Neural cell (in vitro differentiated cells): ENCODE data around the gene ST7L. TPM values are rescaled to one million over a fixed set of nuclear protein-coding genes. Genes with fewer than 3 reads are reported as not detected.

ENCODE experiments used
- H2AFZ ChIP-seq: fragments of 200-600, 300-800 bp; sonication (generic), shearing (Covaris generic); 2 replicates; pipeline ENCODE4 v1.6.0; 2014; ENCODE audit warnings: low read depth, mild to moderate bottlenecking, antibody characterized with exemption, low read length, moderate library complexity
- H3F3A ChIP-seq: fragments of 200-600 bp; shearing (Covaris generic); 2 replicates; pipeline ENCODE4 v1.6.1; 2016; ENCODE audit warnings: mild to moderate bottlenecking, moderate library complexity, mixed read lengths, antibody characterized with exemption, low read length; ENCODE audit not compliant: insufficient read depth, poor library complexity, severe bottlenecking
- H3K27ac ChIP-seq: fragments of 200-600, 300-800 bp; sonication (generic), shearing (Covaris generic); 2 replicates; pipeline ENCODE4 v1.5.1; 2014; ENCODE audit warnings: mild to moderate bottlenecking, low read length, moderate library complexity
- H3K27me3 ChIP-seq: fragments of 300-800, 200-600 bp; sonication (generic), shearing (Covaris generic); 2 replicates; pipeline ENCODE4 v1.6.0; 2014; ENCODE audit warnings: mild to moderate bottlenecking, low read depth, low read length, moderate library complexity; ENCODE audit not compliant: insufficient read depth
- H3K36me3 ChIP-seq: fragments of 300-800, 200-600 bp; sonication (generic), shearing (Covaris generic); 2 replicates; pipeline ENCODE4 v1.5.1; 2014; ENCODE audit warnings: mild to moderate bottlenecking, antibody characterized with exemption, low read length, moderate library complexity; ENCODE audit not compliant: insufficient read depth
- H3K4me2 ChIP-seq: fragments of 300-800, 200-600 bp; sonication (generic), shearing (Covaris generic); 2 replicates; pipeline ENCODE4 v1.6.0; 2014; ENCODE audit warnings: mild to moderate bottlenecking, low read length
- H3K4me3 ChIP-seq: fragments of 300-800, 200-600 bp; sonication (generic), shearing (Covaris generic); 2 replicates; pipeline ENCODE4 v1.5.1; 2014; ENCODE audit warnings: mild to moderate bottlenecking, low read length, moderate library complexity
- H3K79me2 ChIP-seq: fragments of 200-600 bp; shearing (Covaris generic); replicated peaks from 2 replicates; pipeline ENCODE4 v1.6.0; 2014; ENCODE audit warnings: mild to moderate bottlenecking, low read length, moderate library complexity; ENCODE audit not compliant: insufficient read depth
- H3K9ac ChIP-seq: fragments of 300-800, 200-600 bp; sonication (generic), shearing (Covaris generic); 2 replicates; pipeline ENCODE4 v1.6.1; 2016; ENCODE audit warnings: mild to moderate bottlenecking, low read length, mixed read lengths
- H3K9me2 ChIP-seq: fragments of 200-600 bp; shearing (Covaris generic); 2 replicates; pipeline ENCODE4 v1.6.1; 2016; ENCODE audit warnings: mild to moderate bottlenecking, low read length, mixed read lengths; ENCODE audit not compliant: insufficient read depth
- H3K9me3 ChIP-seq: fragments of 200-600, 300-800 bp; sonication (generic), shearing (Covaris generic); 2 replicates; pipeline ENCODE4 v1.6.1; 2016; ENCODE audit warnings: mild to moderate bottlenecking, mixed run types, low read length, moderate library complexity, mixed read lengths
- H4K20me1 ChIP-seq: fragments of 200-600 bp; shearing (Covaris generic); 2 replicates; pipeline ENCODE4 v1.6.1; 2016; ENCODE audit warnings: mild to moderate bottlenecking, mixed run types; ENCODE audit not compliant: insufficient read depth
- EP300 ChIP-seq: fragments of 450-650 bp; conservative IDR thresholded peaks from 2 replicates; pipeline ENCODE4 v1.6.1; 2014; ENCODE audit warnings: antibody characterized with exemption, mild to moderate bottlenecking, moderate library complexity; ENCODE audit not compliant: poor library complexity, severe bottlenecking
- EZH2 ChIP-seq: fragments of 200-600, 300-800 bp; shearing (Covaris generic), sonication (generic); IDR thresholded peaks from 2 replicates; pipeline ENCODE4 v1.6.1; 2014; ENCODE audit warnings: antibody characterized with exemption, low read length, borderline replicate concordance, mild to moderate bottlenecking; ENCODE audit not compliant: insufficient read depth, poor library complexity, severe bottlenecking
- MXI1 ChIP-seq: fragments of 450-650 bp; conservative IDR thresholded peaks from 2 replicates; pipeline ENCODE4 v1.6.1; 2014; ENCODE audit warnings: antibody characterized with exemption, mild to moderate bottlenecking; ENCODE audit not compliant: poor library complexity, severe bottlenecking
- POLR2AphosphoS5 ChIP-seq: IDR thresholded peaks from 2 replicates; pipeline ENCODE4 v1.6.1; 2012
- RAD21 ChIP-seq: fragments of 450-650 bp; conservative IDR thresholded peaks from 2 replicates; pipeline ENCODE4 v1.6.1; 2014; ENCODE audit warnings: antibody characterized with exemption, mild to moderate bottlenecking, moderate library complexity
- SMC3 ChIP-seq: fragments of 450-650 bp; conservative IDR thresholded peaks from 2 replicates; pipeline ENCODE4 v1.6.1; 2014; ENCODE audit warnings: antibody characterized with exemption, mild to moderate bottlenecking, moderate library complexity; ENCODE audit not compliant: poor library complexity
- TAF1 ChIP-seq: IDR thresholded peaks from 2 replicates; pipeline ENCODE4 v1.6.1; 2012; ENCODE audit warnings: low read depth
- polyA plus RNA-seq: library from polyadenylated mRNA; depleted of rRNA; stranded (reverse); fragments of >200 nt; gene quantifications from 2 replicates; pipeline ENCODE4 v1.2.3, GENCODE V29; 2014
- TF ChIP-seq, protein P1 (sequence below): fragments of 450-650 bp; IDR thresholded peaks from 2 replicates; pipeline ENCODE4 v1.5.1; 2014; ENCODE audit warnings: antibody characterized with exemption, mild to moderate bottlenecking, moderate library complexity; ENCODE audit not compliant: poor library complexity, severe bottlenecking
- TF ChIP-seq, protein P2 (sequence below): IDR thresholded peaks from 2 replicates; pipeline ENCODE4 v1.6.1; 2012; ENCODE audit warnings: borderline replicate concordance

The ST7L gene
- polyA plus RNA-seq, 1 donor from 2014 or later = 33.7 TPM

DNA sequence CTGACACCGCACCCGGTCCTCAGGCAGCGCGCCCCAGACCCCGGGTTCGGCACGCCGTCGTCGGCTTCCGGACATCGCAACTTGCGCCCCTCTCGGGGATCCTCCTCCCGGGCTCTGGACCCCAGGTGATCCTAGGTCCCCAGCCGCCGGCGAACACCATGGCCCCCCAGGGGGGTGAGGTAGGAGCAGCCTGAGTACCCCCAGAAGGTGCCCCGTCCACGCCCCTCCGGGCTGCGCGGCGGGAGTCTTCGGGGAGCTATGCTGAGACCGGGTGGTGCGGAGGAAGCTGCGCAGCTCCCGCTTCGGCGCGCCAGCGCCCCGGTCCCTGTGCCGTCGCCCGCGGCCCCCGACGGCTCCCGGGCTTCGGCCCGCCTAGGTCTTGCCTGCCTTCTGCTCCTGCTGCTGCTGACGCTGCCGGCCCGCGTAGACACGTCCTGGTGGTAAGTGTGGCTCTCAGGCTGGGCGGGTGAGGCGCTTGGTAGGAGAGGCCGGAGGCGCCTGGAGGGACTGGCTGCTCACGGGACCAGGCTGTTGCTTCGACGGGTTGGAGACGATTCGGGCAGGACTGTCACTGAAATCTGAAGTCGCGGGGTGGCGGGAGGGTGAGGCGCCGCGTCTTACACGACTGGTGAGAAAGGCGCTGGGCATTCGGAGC is 109.8 kb downstream of the ST7L start:
- Histone ChIP-seq H3F3A (no peaks in the 10 kb centered on the region), H3K27ac (no peak overlapping the region), H3K4me3 (peak overlapping the region; percentile 76)

DNA sequence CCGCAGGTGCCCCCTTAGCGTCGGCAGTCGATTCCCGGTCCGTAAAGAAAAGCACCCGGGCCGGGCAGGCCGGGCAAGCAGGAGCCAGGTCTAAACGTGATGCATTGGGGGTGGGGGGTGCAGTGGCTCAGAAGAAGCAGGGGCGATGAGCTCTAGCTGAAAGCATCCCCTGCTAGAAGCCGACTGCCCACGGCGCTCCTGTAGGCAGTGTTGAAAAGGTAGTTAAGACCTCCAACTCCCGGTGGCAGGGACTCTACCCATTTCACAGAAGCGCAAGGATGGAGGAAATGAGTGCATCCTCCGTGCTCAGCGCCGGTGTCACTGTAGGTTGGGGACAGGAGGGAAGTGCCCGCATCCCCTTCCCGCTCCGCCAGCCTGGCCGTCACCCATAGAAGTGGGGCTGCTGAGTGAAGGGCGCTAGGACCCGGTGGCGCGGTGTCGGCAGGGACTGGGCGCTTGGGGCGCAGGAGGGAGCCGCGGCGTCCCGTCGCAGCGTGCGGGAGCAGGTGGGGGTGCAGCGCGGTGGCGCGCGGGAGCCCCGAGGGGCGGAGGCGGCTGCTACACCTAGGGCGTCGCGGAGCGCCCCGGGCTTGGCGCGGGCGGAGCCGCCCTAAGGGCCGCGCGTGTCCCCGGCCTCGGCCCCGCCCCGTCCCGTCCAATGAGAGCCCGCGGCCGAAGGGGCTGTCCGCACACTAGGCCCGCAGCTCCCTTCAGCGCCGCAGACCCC is 110.5 kb downstream of the ST7L start, which contains the start of gene WNT2B:
Gene WNT2B (plus strand): TSS at position 688 of the 727 bp plus-strand sequence. CDS start 298 bp downstream, outside the sequence.
- Histone ChIP-seq H3K79me2 (no peaks in the 10 kb centered on the region), H2AFZ (peak within 1 kb of the TSS; percentile 33), H3K4me2 (peak within 1 kb of the TSS; percentile 35), H3F3A (no peaks in the 10 kb centered on the region), H4K20me1 (no peaks in the 10 kb centered on the region), H3K9ac (peak within 1 kb of the TSS; percentile 7), H3K9me3 (no peaks in the 10 kb centered on the region), H3K27me3 (peaks cover 60% of the 10 kb centered on the region), H3K27ac (no peak within 1 kb of the TSS), H3K4me3 (peak within 1 kb of the TSS; percentile 76), H3K9me2 (no peaks in the 10 kb centered on the region), H3K36me3 (no peaks in the 10 kb centered on the region)
- no peak for TF ChIP-seq POLR2AphosphoS5
- no peak for TF ChIP-seq RAD21
- TF ChIP-seq EZH2 = no peak
- TF ChIP-seq TAF1 = no peak
- TF ChIP-seq, protein P1, sequence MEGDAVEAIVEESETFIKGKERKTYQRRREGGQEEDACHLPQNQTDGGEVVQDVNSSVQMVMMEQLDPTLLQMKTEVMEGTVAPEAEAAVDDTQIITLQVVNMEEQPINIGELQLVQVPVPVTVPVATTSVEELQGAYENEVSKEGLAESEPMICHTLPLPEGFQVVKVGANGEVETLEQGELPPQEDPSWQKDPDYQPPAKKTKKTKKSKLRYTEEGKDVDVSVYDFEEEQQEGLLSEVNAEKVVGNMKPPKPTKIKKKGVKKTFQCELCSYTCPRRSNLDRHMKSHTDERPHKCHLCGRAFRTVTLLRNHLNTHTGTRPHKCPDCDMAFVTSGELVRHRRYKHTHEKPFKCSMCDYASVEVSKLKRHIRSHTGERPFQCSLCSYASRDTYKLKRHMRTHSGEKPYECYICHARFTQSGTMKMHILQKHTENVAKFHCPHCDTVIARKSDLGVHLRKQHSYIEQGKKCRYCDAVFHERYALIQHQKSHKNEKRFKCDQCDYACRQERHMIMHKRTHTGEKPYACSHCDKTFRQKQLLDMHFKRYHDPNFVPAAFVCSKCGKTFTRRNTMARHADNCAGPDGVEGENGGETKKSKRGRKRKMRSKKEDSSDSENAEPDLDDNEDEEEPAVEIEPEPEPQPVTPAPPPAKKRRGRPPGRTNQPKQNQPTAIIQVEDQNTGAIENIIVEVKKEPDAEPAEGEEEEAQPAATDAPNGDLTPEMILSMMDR = no peak
- TF ChIP-seq EP300 = peak; percentile 18
- TF ChIP-seq, protein P2, sequence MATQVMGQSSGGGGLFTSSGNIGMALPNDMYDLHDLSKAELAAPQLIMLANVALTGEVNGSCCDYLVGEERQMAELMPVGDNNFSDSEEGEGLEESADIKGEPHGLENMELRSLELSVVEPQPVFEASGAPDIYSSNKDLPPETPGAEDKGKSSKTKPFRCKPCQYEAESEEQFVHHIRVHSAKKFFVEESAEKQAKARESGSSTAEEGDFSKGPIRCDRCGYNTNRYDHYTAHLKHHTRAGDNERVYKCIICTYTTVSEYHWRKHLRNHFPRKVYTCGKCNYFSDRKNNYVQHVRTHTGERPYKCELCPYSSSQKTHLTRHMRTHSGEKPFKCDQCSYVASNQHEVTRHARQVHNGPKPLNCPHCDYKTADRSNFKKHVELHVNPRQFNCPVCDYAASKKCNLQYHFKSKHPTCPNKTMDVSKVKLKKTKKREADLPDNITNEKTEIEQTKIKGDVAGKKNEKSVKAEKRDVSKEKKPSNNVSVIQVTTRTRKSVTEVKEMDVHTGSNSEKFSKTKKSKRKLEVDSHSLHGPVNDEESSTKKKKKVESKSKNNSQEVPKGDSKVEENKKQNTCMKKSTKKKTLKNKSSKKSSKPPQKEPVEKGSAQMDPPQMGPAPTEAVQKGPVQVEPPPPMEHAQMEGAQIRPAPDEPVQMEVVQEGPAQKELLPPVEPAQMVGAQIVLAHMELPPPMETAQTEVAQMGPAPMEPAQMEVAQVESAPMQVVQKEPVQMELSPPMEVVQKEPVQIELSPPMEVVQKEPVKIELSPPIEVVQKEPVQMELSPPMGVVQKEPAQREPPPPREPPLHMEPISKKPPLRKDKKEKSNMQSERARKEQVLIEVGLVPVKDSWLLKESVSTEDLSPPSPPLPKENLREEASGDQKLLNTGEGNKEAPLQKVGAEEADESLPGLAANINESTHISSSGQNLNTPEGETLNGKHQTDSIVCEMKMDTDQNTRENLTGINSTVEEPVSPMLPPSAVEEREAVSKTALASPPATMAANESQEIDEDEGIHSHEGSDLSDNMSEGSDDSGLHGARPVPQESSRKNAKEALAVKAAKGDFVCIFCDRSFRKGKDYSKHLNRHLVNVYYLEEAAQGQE = no peak
- TF ChIP-seq SMC3 = no peak

More for the DNA sequence above, 109.8 kb downstream of the ST7L start:
- H3K36me3 ChIP-seq = no peaks in the 10 kb centered on the region
- H3K9me3 ChIP-seq = no peaks in the 10 kb centered on the region
- no peak overlapping the region for H2AFZ ChIP-seq
- no peaks in the 10 kb centered on the region for H4K20me1 ChIP-seq
- H3K9ac ChIP-seq = peak overlapping the region; percentile 7
- peaks cover 55% of the 10 kb centered on the region for H3K27me3 ChIP-seq
- no peaks in the 10 kb centered on the region for H3K9me2 ChIP-seq
- H3K79me2 ChIP-seq = no peaks in the 10 kb centered on the region
- no peak for TF ChIP-seq TAF1
- no peak for TF ChIP-seq POLR2AphosphoS5
- no peak for TF ChIP-seq MXI1
- TF ChIP-seq, protein P1 = no peak
- TF ChIP-seq, protein P2 = no peak
- no peak for TF ChIP-seq EZH2
- no peak for TF ChIP-seq EP300
- TF ChIP-seq SMC3 = no peak
- no peak for TF ChIP-seq RAD21
- H3K4me2 ChIP-seq = no peak overlapping the region
